COLO668 (cell line): ENCODE measurements around the gene FIP1L1.
"Not testable (repeated sequence)": the region's sequence is repeated elsewhere in the genome, so short reads cannot be mapped to it uniquely, and the experiment has no call there.

Experiments used
- DNase-seq: peaks from one replicate; lab custom pipeline; 2025; ENCODE audit not compliant: unreplicated experiment; lab: John Stamatoyannopoulos, UW

Gene FIP1L1

GRCh38 chr4:53377319-53378170, at the start of gene FIP1L1:
TSS of gene FIP1L1 (plus strand) at chr4:53377641. CDS start at chr4:53377839, 198 bp downstream.
- peak; percentile 97 for DNase-seq

GRCh38 chr4:53334916-53335315, 42.5 kb upstream of the FIP1L1 start:
- DNase-seq, result not testable (repeated sequence)

GRCh38 chr4:53340145-53340544, 37.3 kb upstream of the FIP1L1 start:
- DNase-seq, result not testable (repeated sequence)

GRCh38 chr4:53346392-53346791, 31.0 kb upstream of the FIP1L1 start:
- not testable (repeated sequence) for DNase-seq

- DNase-seq, result no peak
Observed at GRCh38 chr4:53346920-53347852, 30.3 kb upstream of the FIP1L1 start.

- DNase-seq, result no peak
Observed at GRCh38 chr4:53348046-53348445, 29.4 kb upstream of the FIP1L1 start.

- no peak for DNase-seq
Observed at GRCh38 chr4:53349091-53349491, 28.4 kb upstream of the FIP1L1 start.

- no peak for DNase-seq
Observed at GRCh38 chr4:53354012-53354722, 23.3 kb upstream of the FIP1L1 start.

GRCh38 chr4:53355930-53356521, 21.4 kb upstream of the FIP1L1 start:
- no peak for DNase-seq

- no peak for DNase-seq
Observed at GRCh38 chr4:53361451-53361850, 16.0 kb upstream of the FIP1L1 start.

GRCh38 chr4:53362093-53362492, 15.3 kb upstream of the FIP1L1 start:
- DNase-seq, result no peak

GRCh38 chr4:53364624-53365023, 12.8 kb upstream of the FIP1L1 start:
- no peak for DNase-seq

- DNase-seq, result peak; percentile 53
Observed at GRCh38 chr4:53365121-53365485, 12.3 kb upstream of the FIP1L1 start.

GRCh38 chr4:53365486-53366300, 11.7 kb upstream of the FIP1L1 start, which contains the start of gene SCFD2:
TSS of gene SCFD2 (minus strand) at chr4:53366061.
- DNase-seq, result peak; percentile 97

GRCh38 chr4:53366301-53366716, 11.1 kb upstream of the FIP1L1 start:
- no peak for DNase-seq

- no peak for DNase-seq
Observed at GRCh38 chr4:53367721-53368120, 9.7 kb upstream of the FIP1L1 start.

- no peak for DNase-seq
Observed at GRCh38 chr4:53371049-53371448, 6.4 kb upstream of the FIP1L1 start.

- DNase-seq, result no peak
Observed at GRCh38 chr4:53371843-53372521, 5.5 kb upstream of the FIP1L1 start.

GRCh38 chr4:53374777-53375258, 2.6 kb upstream of the FIP1L1 start:
- no peak for DNase-seq
